GM12873 (cell line): ENCODE results near the gene PARP6.

Experiments
- TF ChIP-seq, protein P1 (sequence below): IDR thresholded peaks from 2 replicates; pipeline ENCODE4 v1.5.1; 2012; ENCODE audit warnings: low read depth, mild to moderate bottlenecking, moderate library complexity, low read length, control low read depth; ENCODE audit not compliant: insufficient read depth; ENCODE audit errors: missing control alignments

PARP6 gene

GRCh38 chr15:72201391-72201921 is 70.9 kb downstream of the PARP6 start:
- TF ChIP-seq, protein P1, sequence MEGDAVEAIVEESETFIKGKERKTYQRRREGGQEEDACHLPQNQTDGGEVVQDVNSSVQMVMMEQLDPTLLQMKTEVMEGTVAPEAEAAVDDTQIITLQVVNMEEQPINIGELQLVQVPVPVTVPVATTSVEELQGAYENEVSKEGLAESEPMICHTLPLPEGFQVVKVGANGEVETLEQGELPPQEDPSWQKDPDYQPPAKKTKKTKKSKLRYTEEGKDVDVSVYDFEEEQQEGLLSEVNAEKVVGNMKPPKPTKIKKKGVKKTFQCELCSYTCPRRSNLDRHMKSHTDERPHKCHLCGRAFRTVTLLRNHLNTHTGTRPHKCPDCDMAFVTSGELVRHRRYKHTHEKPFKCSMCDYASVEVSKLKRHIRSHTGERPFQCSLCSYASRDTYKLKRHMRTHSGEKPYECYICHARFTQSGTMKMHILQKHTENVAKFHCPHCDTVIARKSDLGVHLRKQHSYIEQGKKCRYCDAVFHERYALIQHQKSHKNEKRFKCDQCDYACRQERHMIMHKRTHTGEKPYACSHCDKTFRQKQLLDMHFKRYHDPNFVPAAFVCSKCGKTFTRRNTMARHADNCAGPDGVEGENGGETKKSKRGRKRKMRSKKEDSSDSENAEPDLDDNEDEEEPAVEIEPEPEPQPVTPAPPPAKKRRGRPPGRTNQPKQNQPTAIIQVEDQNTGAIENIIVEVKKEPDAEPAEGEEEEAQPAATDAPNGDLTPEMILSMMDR, result no peak

DNA sequence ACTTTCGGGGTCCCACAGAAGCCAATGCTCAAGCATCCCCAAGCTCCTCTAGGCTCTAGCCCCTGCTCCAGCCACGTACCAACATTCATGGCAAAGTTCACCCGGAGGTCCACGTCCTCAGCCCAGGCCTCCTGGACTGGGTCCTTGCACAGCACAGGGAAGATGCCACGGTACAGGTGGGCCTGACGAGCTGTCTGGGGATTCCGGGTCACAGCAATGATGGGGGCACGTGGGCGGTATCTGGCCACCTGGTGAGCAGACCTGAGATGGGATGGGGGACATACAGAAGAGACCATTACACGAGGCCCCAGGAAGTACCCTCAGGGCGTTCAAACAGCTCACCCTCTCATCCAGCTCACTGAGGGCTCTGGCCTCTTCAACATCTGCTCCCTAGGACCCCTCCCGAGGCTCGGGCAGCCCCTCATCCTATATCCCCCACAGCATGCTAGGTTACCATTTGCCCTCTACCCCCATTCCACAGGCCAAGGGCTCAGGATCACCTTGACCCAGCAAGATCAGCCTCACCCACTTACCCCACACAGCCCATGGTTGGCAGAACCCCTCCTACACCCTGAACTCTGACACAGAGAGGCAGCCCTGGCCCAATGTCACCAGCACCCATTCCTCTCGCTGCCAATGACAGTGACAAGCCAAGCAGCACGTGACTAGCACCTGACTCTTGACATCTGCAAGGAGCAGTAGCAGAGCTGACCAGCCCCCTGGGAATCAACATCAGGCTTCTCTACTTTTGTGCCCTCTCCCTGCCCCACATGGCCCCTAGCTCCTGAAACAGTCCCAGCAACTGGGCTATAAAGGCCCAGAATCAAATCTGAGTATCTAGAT is 71.7 kb downstream of the PARP6 start:
- TF ChIP-seq, protein P1, result no peak

DNA sequence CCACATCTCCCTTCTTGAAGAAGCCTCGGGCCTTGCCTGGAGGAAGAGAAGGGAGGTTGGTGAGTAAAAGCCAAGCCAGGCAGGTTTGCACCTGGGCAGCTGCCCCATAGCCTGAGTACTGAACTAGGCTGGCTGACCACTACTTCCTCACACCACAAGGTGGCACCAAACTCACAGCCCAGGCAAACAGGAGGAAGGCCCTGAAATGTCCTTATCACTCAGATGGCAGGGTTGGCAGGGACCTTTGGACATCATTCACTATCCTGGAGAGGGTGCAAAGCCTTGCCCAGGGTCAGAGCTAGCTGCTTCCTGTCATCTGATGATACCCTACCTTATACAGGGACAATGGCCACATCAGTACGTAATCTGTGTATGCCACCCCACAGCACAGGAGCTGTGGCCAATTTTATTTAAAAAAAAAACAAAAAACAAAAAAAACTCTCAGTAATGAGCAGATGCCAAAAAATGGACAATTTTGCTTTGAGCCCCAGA is 72.6 kb downstream of the PARP6 start:
- TF ChIP-seq, protein P1, result peak; percentile 97

- TF ChIP-seq, protein P1, result no peak
Observed at GRCh38 chr15:72199205-72199515, 73.2 kb downstream of the PARP6 start.

DNA sequence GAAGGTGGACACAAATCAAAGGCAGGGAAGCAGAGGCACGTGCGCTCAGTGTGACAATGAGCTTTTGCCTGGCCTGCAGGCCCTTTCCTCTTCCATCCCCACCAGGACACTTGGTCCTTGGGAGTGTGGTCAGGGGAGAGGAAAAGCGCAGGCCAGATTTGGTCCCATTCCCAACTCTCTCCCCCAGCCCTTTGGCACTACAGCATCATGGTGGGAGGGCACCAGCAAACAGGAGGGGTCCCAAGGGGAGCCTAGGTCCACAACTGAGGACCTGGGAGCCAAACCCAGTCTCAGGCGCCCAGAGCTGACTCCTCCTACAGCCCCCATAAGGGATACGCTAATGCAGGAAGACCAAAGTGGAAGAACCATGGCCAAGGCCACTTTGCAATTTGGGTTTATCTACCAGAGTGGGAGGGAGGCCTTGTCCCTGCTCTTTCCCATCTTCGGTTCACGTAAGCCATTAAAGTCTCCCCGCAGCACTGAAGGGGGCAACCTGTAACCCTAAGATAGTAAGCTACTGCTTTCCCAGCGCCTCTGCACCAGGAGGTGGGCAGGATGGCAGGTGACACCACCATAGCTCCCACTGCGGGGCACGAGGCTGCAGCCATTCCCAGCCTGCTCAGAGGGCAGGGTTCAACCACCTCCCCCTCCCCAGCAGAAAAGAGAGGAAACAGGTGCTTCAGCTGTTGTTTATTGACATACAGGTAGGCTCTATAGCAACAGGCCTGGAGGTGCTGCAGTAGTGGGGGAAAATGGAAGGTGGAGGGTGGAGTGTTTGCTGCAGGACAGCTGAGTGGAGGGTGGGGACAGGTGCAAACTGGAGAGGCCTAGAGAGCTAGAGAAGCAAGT is 73.8 kb downstream of the PARP6 start:
- TF ChIP-seq, protein P1, result no peak

GRCh38 chr15:72197460-72198355 is 74.6 kb downstream of the PARP6 start, which contains the start of gene GRAMD2A:
Gene GRAMD2A, minus strand, starts transcription at chr15:72197787.
- TF ChIP-seq, protein P1, result no peak
